Right cardiac atrium (tissue), 5 donors: ENCODE results near the gene SBSN. TPM values are rescaled to one million over a fixed set of nuclear protein-coding genes. Genes with fewer than 3 reads are reported as not detected.
A peak's percentile ranks its signal among the peaks of the same experiment; 100 is the strongest.

Experiments used
- ATAC-seq, 2 donors: fragments of 200-7000 bp; cut with Tn5 transposase; one replicate each; pipeline versions ENCODE4 v1.8.0 to v1.9.1; 2020; ENCODE audit warnings: moderate library complexity in 2 of 2, mild to moderate bottlenecking in 1 of 2
- DNase-seq, 3 donors: peaks; one replicate each; pipeline ENCODE4 v3.0.0-alpha.2; 2020
- H3K27ac ChIP-seq: one replicate; pipeline ENCODE4 v1.5.1; 2013; ENCODE audit warnings: mild to moderate bottlenecking, low read length, control low read depth, moderate library complexity
- H3K27me3 ChIP-seq: one replicate; pipeline ENCODE4 v1.6.1; 2013; ENCODE audit not compliant: control insufficient read depth, insufficient read depth
- H3K4me1 ChIP-seq: one replicate; pipeline ENCODE4 v1.6.1; 2013; ENCODE audit warnings: low read length; ENCODE audit not compliant: control insufficient read depth, insufficient read depth
- H3K4me3 ChIP-seq: one replicate; pipeline ENCODE4 v1.5.1; 2013; ENCODE audit warnings: low read length, control low read depth
- H3K9me3 ChIP-seq: one replicate; pipeline ENCODE4 v1.6.1; 2013; ENCODE audit warnings: low read length; ENCODE audit not compliant: control insufficient read depth
- WGBS: extraction: QIAGEN DNeasy Blood & Tissue Kit; methylation state at CpG from one replicate; pipeline ENCODE4 v1.1.7; 2013; 5-methylcytosine and 5-hydroxymethylcytosine counted together
- intact Hi-C, 4 donors: fragments of 100-400 bp; cut with DNase I; formaldehyde crosslinking; loops; one replicate each; pipeline versions ENCODE4 v1.11.0 to v1.14.0; 2022 to 2023
- polyA plus RNA-seq: library from polyadenylated mRNA; stranded (reverse); fragments of 200-250 nt; gene quantifications from one replicate; pipeline ENCODE4 v1.2.3, GENCODE V29; 2013
- total RNA-seq, 4 donors: library from RNA; stranded (reverse); fragmentation: NEBNext Ultra II Directional; extraction: Animal tissue kit (Norgen Biotek cat#: 25700); gene quantifications; one replicate each; pipeline ENCODE4 v1.2.1, GENCODE V29; 2021
- donor health status: healthy with polysubstance abuse.
- donor health status: DM: no; HTN: yes; CAD: no.
- donor health status: DM: no; HTN: no; CAD: no.
- donor health status: DM: no; HTN: yes; CAD: no; lungs with severe emphysema.
- donor health status: DM: yes; HTN: yes; CAD: no.

The SBSN gene
- total and polyA plus RNA-seq, 5 donors = not detected

GRCh38 chr19:35511337-35511736 lies 16.8 kb downstream of the SBSN start:
- no peak overlapping the region for H3K27ac ChIP-seq
- H3K9me3 ChIP-seq = no peaks in the 10 kb centered on the region
- H3K4me1 ChIP-seq = no peaks in the 10 kb centered on the region
- WGBS = 75% methylated on average over 7 of the region's 7 CpGs
- intact Hi-C loops = loop anchor here in 1 of 4 donors (10.0 kb wide), 1 partner anchor 73 kb away; the partner anchor contains the start of gene PMIS2
- ATAC-seq (no peak), DNase-seq (no peak)
- no peak overlapping the region for H3K4me3 ChIP-seq
- no peaks in the 10 kb centered on the region for H3K27me3 ChIP-seq

GRCh38 chr19:35510626-35510964 lies 17.5 kb downstream of the SBSN start:
- ATAC-seq (peak in 1 of 2 donors; percentile 19), DNase-seq (no peak)
- Histone ChIP-seq H3K9me3 (no peaks in the 10 kb centered on the region), H3K4me1 (no peaks in the 10 kb centered on the region), H3K4me3 (no peak overlapping the region), H3K27ac (no peak overlapping the region), H3K27me3 (no peaks in the 10 kb centered on the region)
- 7% methylated on average over 15 of the region's 15 CpGs for WGBS
- intact Hi-C loops = loop anchor here in 1 of 4 donors (10.0 kb wide), 1 partner anchor 74 kb away; the partner anchor contains the start of gene PMIS2

- no peaks in the 10 kb centered on the region for H3K27me3 ChIP-seq
- ATAC-seq (peak; percentile 84 to 87), DNase-seq (peak; percentile 77 to 91 (median 90))
- WGBS = under 1% methylated on average over 39 of the region's 39 CpGs
- intact Hi-C loops = loop anchor here in 1 of 4 donors (10.0 kb wide), 1 partner anchor 75 kb away; the partner anchor contains the start of gene PMIS2
- no peaks in the 10 kb centered on the region for H3K9me3 ChIP-seq
- no peaks in the 10 kb centered on the region for H3K4me1 ChIP-seq
- no peak overlapping the region for H3K27ac ChIP-seq
- H3K4me3 ChIP-seq = peak overlapping the region; percentile 29
These were observed 18.1 kb downstream of the SBSN start for GRCh38 chr19:35509861-35510625.

- Histone ChIP-seq H3K9me3 (no peaks in the 10 kb centered on the region), H3K4me1 (no peaks in the 10 kb centered on the region), H3K27ac (no peak overlapping the region), H3K4me3 (no peak overlapping the region), H3K27me3 (no peaks in the 10 kb centered on the region)
- peak in 1 of 3 donors; percentile 59 for DNase-seq
- intact Hi-C loops = no loop called here
- 22% methylated on average over 12 of the region's 12 CpGs for WGBS
- peak in 1 of 2 donors; percentile 51 for ATAC-seq
These were observed 19.0 kb downstream of the SBSN start for GRCh38 chr19:35509018-35509652.

- no peaks in the 10 kb centered on the region for H3K9me3 ChIP-seq
- H3K27ac ChIP-seq = no peak overlapping the region
- 89% methylated on average over 3 of the region's 3 CpGs for WGBS
- ATAC-seq (no peak), DNase-seq (no peak)
- no peaks in the 10 kb centered on the region for H3K27me3 ChIP-seq
- intact Hi-C loops = no loop called here
- no peaks in the 10 kb centered on the region for H3K4me1 ChIP-seq
- no peak overlapping the region for H3K4me3 ChIP-seq
These were observed 20.0 kb downstream of the SBSN start for GRCh38 chr19:35508129-35508528.

GRCh38 chr19:35507561-35507960 lies 20.6 kb downstream of the SBSN start:
- intact Hi-C loops = no loop called here
- WGBS = 77% methylated on average over 11 of the region's 11 CpGs
- ATAC-seq (no peak), DNase-seq (no peak)
- Histone ChIP-seq H3K27ac (no peak overlapping the region), H3K27me3 (no peaks in the 10 kb centered on the region), H3K9me3 (no peaks in the 10 kb centered on the region), H3K4me1 (no peaks in the 10 kb centered on the region), H3K4me3 (no peak overlapping the region)

GRCh38 chr19:35506011-35506410 lies 22.1 kb downstream of the SBSN start:
- ATAC-seq = no peak

GRCh38 chr19:35502751-35503150 lies 25.4 kb downstream of the SBSN start:
- no peaks in the 10 kb centered on the region for H3K4me1 ChIP-seq
- H3K27me3 ChIP-seq = no peaks in the 10 kb centered on the region
- WGBS = 72% methylated on average over 4 of the region's 4 CpGs
- H3K9me3 ChIP-seq = no peaks in the 10 kb centered on the region
- DNase-seq (no peak), ATAC-seq (peak; percentile 16 to 38)
- H3K27ac ChIP-seq = no peak overlapping the region
- intact Hi-C loops = no loop called here
- H3K4me3 ChIP-seq = no peak overlapping the region

More at GRCh38 chr19:35506011-35506410, 22.1 kb downstream of the SBSN start:
- no peak for DNase-seq
- intact Hi-C loops = no loop called here
- no peaks in the 10 kb centered on the region for H3K4me1 ChIP-seq
- no peaks in the 10 kb centered on the region for H3K27me3 ChIP-seq
- no peak overlapping the region for H3K4me3 ChIP-seq
- H3K27ac ChIP-seq = no peak overlapping the region
- H3K9me3 ChIP-seq = no peaks in the 10 kb centered on the region
- WGBS = 88% methylated on average over 7 of the region's 7 CpGs

- no peaks in the 10 kb centered on the region for H3K4me1 ChIP-seq
- no peak overlapping the region for H3K4me3 ChIP-seq
- WGBS = 78% methylated on average over 15 of the region's 15 CpGs
- ATAC-seq (no peak), DNase-seq (no peak)
- H3K27ac ChIP-seq = no peak overlapping the region
- intact Hi-C loops = no loop called here
- no peaks in the 10 kb centered on the region for H3K9me3 ChIP-seq
- H3K27me3 ChIP-seq = no peaks in the 10 kb centered on the region
These were observed 26.4 kb downstream of the SBSN start for GRCh38 chr19:35501684-35502083.

GRCh38 chr19:35500611-35501010 lies 27.5 kb downstream of the SBSN start:
- no peak overlapping the region for H3K27ac ChIP-seq
- intact Hi-C loops = no loop called here
- no peaks in the 10 kb centered on the region for H3K9me3 ChIP-seq
- H3K4me1 ChIP-seq = no peaks in the 10 kb centered on the region
- H3K4me3 ChIP-seq = no peak overlapping the region
- H3K27me3 ChIP-seq = no peaks in the 10 kb centered on the region
- ATAC-seq (no peak), DNase-seq (no peak)
- WGBS = 87% methylated on average over 10 of the region's 10 CpGs

GRCh38 chr19:35498984-35499527 lies 29.1 kb downstream of the SBSN start:
- H3K4me3 ChIP-seq = no peak overlapping the region
- intact Hi-C loops = loop anchor here in 2 of 4 donors (10.0 kb wide), 2 partner anchors 144 to 224 kb away; partner anchors contain the start of gene FFAR3 (in 1 of the 2)
- no peak for DNase-seq
- ATAC-seq = no peak
- 73% methylated on average over 9 of the region's 9 CpGs for WGBS
- no peak overlapping the region for H3K27ac ChIP-seq
- no peaks in the 10 kb centered on the region for H3K27me3 ChIP-seq
- H3K4me1 ChIP-seq = no peaks in the 10 kb centered on the region
- no peaks in the 10 kb centered on the region for H3K9me3 ChIP-seq
